ENCODE results near the gene TRAF1.

DNA sequence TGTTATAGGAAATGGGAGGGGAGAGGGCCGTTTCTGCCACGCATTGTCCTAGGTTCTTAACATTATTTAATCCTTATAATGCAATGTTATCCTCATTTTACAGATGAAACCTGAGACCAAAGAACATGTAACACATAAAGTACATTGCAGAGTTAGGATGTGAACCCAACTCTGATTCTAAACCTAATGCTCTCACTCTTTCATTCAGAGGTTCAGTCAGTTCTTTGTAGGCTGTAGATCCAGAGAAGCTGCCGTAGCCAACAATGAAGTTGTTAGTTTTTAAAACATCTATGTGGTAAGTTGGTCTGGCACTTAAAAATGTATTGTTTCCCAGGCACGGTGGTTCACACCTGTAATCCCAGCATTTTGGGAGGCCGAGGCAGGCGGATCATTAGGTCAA lies 73.4 kb downstream of the TRAF1 start:
- TF ChIP-seq POLR2A (IDR thresholded peaks at IDR 0.05), result no peak
- TF ChIP-seq, protein P1, sequence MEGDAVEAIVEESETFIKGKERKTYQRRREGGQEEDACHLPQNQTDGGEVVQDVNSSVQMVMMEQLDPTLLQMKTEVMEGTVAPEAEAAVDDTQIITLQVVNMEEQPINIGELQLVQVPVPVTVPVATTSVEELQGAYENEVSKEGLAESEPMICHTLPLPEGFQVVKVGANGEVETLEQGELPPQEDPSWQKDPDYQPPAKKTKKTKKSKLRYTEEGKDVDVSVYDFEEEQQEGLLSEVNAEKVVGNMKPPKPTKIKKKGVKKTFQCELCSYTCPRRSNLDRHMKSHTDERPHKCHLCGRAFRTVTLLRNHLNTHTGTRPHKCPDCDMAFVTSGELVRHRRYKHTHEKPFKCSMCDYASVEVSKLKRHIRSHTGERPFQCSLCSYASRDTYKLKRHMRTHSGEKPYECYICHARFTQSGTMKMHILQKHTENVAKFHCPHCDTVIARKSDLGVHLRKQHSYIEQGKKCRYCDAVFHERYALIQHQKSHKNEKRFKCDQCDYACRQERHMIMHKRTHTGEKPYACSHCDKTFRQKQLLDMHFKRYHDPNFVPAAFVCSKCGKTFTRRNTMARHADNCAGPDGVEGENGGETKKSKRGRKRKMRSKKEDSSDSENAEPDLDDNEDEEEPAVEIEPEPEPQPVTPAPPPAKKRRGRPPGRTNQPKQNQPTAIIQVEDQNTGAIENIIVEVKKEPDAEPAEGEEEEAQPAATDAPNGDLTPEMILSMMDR (IDR thresholded peaks at IDR 0.05), result no peak
- TF ChIP-seq EP300 (IDR thresholded peaks at IDR 0.05), result no peak

Data from tibial nerve (tissue), 4 donors.